ENCODE results near the gene DLGAP1. TPM values are rescaled to one million over a fixed set of nuclear protein-coding genes. Genes with fewer than 3 reads are reported as not detected.

The DLGAP1 gene
- total and polyA plus RNA-seq, 5 donors, result 0.11 to 0.31 (median 0.20) TPM; not detected in 1

DNA sequence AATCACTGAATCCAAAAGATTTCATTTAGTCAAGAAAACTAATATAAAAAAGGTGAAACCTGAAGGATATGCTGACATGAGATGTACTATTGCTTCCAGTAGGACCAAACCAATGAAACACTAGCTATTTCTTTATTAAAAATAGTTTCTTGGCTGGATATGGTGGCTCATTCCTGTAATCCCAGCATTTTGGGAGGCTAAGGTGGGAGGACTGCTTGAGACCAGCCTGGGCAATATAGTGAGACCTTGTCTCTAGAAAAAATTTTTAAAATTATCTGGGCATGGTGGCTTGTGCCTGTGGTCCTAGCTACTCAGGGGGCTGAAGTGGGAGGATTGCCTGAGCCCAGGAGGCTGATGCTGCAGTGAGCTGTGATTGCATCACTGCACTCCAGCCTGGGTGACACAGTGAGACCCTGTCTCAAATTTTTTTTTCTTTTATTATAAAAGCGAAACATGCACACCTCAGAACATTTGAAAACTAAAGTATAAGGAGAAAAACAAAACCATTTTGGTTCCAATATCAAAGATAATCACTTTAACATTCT is 738.9 kb downstream of the DLGAP1 start:
- intact Hi-C loops (cut with DNase I), result no loop called here
- H3K4me3 ChIP-seq (ENCODE audit: low read length), result no peak overlapping the region
- H3K27ac ChIP-seq (ENCODE audit: low read length), result no peak overlapping the region
- 92% methylated on average over 1 of the region's 1 CpG for WGBS
- H3K9me3 ChIP-seq (ENCODE audit: control insufficient read depth, low read length), result no peaks in the 10 kb centered on the region
- no peak for DNase-seq
- no peaks in the 10 kb centered on the region for H3K4me1 ChIP-seq (ENCODE audit: control insufficient read depth, insufficient read depth, low read length)
- H3K27me3 ChIP-seq (ENCODE audit: control insufficient read depth, insufficient read depth), result peaks cover 2% of the 10 kb centered on the region
- ATAC-seq, result no peak

DNA sequence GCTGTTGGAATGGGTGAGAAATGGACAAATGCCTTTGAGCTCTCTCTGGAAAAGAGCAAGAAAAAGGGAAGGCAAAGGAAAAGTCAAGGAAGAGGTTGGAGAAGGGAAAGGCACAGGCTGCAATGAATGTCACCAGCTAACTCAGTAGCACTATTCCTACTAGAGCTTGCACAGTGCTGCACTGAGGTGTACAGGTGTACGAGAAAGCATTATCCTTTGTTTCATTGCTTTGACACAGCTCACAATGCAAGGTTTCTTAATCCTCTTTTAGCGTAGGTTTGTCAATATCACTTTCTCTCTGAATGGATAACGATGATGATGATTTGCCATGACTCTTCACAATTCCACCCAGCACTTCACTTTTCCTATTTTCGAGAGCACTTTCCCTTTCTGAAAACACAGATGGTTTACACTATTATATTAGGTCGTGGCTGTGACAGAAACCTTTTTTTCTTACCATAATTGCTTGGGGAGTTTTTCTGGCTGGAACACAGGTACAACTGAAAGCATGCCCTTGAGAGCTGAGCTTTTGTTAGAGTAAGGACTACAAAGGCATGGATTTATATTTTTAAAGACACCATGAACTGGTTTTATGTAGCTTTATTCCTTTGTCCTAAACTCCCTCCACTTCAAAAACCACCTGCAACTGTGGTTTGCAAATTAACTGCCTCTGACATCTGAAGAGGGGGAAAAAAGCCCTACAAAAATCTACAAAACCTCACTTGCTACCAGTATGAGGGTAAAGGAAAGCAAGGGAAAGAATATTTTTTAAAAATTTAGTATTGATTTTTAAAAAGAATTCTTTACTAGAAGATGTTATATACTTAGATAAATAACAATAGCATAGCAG is 739.7 kb downstream of the DLGAP1 start:
- Histone ChIP-seq H3K27me3 (ENCODE audit: control insufficient read depth, insufficient read depth) (peaks cover 2% of the 10 kb centered on the region), H3K4me3 (ENCODE audit: low read length) (no peak overlapping the region), H3K27ac (ENCODE audit: low read length) (no peak overlapping the region), H3K4me1 (ENCODE audit: control insufficient read depth, insufficient read depth, low read length) (no peaks in the 10 kb centered on the region), H3K9me3 (ENCODE audit: control insufficient read depth, low read length) (no peaks in the 10 kb centered on the region)
- ATAC-seq (no peak), DNase-seq (no peak)
- intact Hi-C loops (cut with DNase I), result no loop called here
- WGBS, result 76% methylated on average over 5 of the region's 5 CpGs

GRCh38 chr18:3713708-3714107 is 741.4 kb downstream of the DLGAP1 start:
- no peaks in the 10 kb centered on the region for H3K9me3 ChIP-seq (ENCODE audit: control insufficient read depth, low read length)
- intact Hi-C loops (cut with DNase I), result no loop called here
- peaks cover 2% of the 10 kb centered on the region for H3K27me3 ChIP-seq (ENCODE audit: control insufficient read depth, insufficient read depth)
- H3K4me1 ChIP-seq (ENCODE audit: control insufficient read depth, insufficient read depth, low read length), result no peaks in the 10 kb centered on the region
- H3K27ac ChIP-seq (ENCODE audit: low read length), result no peak overlapping the region
- DNase-seq (no peak), ATAC-seq (no peak)
- no peak overlapping the region for H3K4me3 ChIP-seq (ENCODE audit: low read length)
- WGBS, result 58% methylated on average over 8 of the region's 8 CpGs

DNA sequence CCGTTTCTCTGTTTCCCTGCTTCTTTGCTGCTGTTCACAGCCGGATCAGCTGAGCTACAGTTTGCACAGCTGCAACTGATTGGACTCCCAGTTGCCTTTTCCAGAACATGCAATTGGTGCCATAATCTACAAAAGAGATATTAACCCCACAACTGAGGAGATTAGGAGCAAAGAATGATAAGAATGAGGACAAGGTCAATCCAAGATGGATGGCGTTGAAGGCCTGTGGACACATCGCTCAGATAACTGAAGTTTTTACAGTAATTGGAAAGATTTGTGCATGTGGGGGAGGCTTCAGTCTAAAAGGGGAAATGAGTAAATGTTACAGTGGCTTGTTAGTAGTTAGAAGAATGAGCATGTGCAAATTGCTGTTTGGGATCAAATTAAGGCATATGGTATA is 741.9 kb downstream of the DLGAP1 start:
- DNase-seq (no peak), ATAC-seq (no peak)
- Histone ChIP-seq H3K4me3 (ENCODE audit: low read length) (no peak overlapping the region), H3K27me3 (ENCODE audit: control insufficient read depth, insufficient read depth) (peaks cover 2% of the 10 kb centered on the region), H3K4me1 (ENCODE audit: control insufficient read depth, insufficient read depth, low read length) (no peaks in the 10 kb centered on the region), H3K9me3 (ENCODE audit: control insufficient read depth, low read length) (no peaks in the 10 kb centered on the region), H3K27ac (ENCODE audit: low read length) (no peak overlapping the region)
- intact Hi-C loops (cut with DNase I), result no loop called here
- 42% methylated on average over 4 of the region's 4 CpGs for WGBS

- intact Hi-C loops (cut with DNase I), result no loop called here
- Histone ChIP-seq H3K27ac (ENCODE audit: low read length) (no peak overlapping the region), H3K9me3 (ENCODE audit: control insufficient read depth, low read length) (no peaks in the 10 kb centered on the region), H3K4me3 (ENCODE audit: low read length) (no peak overlapping the region), H3K4me1 (ENCODE audit: control insufficient read depth, insufficient read depth, low read length) (no peaks in the 10 kb centered on the region), H3K27me3 (ENCODE audit: control insufficient read depth, insufficient read depth) (peaks cover 2% of the 10 kb centered on the region)
- DNase-seq (no peak), ATAC-seq (no peak)
- WGBS, result 73% methylated on average over 5 of the region's 5 CpGs
These were observed 742.6 kb downstream of the DLGAP1 start for GRCh38 chr18:3712491-3712890.

DNA sequence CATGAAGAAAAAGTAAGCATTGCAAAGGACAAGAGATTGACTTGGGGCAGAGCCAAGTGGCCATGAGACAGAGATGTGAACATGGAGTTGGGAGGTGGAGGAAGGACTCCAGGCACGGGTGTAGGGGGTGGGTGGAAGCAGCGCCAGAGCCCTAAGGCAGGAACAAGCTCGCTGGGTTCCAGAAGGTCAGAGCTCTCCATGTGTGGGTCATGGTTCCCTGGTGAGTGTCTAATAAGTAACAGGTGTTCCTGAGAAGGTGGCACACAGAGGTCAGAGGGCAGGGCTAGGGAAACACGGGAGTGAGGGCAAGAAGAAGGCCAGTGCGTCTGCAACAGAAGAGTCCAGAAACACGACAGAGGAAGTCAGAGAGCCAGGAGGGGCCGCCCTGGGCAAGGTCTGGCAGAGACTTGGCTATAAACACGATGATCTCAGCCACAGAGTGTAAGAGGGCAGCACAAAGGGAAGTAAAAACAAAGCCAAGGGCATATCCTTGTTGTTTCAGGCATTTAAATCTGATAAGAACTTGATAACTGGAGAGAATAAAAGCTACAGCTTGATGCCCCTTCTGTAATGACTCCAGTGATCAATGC is 744.3 kb downstream of the DLGAP1 start:
- Histone ChIP-seq H3K4me1 (ENCODE audit: control insufficient read depth, insufficient read depth, low read length) (no peaks in the 10 kb centered on the region), H3K27me3 (ENCODE audit: control insufficient read depth, insufficient read depth) (no peaks in the 10 kb centered on the region), H3K9me3 (ENCODE audit: control insufficient read depth, low read length) (no peaks in the 10 kb centered on the region), H3K27ac (ENCODE audit: low read length) (no peak overlapping the region), H3K4me3 (ENCODE audit: low read length) (no peak overlapping the region)
- intact Hi-C loops (cut with DNase I), result no loop called here
- DNase-seq, result peak; percentile 39 to 75 (median 73)
- ATAC-seq, result peak; percentile 90 to 91
- WGBS, result 31% methylated on average over 8 of the region's 8 CpGs

GRCh38 chr18:3709205-3709604 is 745.9 kb downstream of the DLGAP1 start:
- 74% methylated on average over 4 of the region's 4 CpGs for WGBS
- H3K27me3 ChIP-seq (ENCODE audit: control insufficient read depth, insufficient read depth), result no peaks in the 10 kb centered on the region
- ATAC-seq, result no peak
- no peak overlapping the region for H3K4me3 ChIP-seq (ENCODE audit: low read length)
- H3K27ac ChIP-seq (ENCODE audit: low read length), result no peak overlapping the region
- no peaks in the 10 kb centered on the region for H3K4me1 ChIP-seq (ENCODE audit: control insufficient read depth, insufficient read depth, low read length)
- no peaks in the 10 kb centered on the region for H3K9me3 ChIP-seq (ENCODE audit: control insufficient read depth, low read length)
- intact Hi-C loops (cut with DNase I), result loop anchor here in 1 of 4 donors (10.0 kb wide), 2 partner anchors 166 to 286 kb away; no protein-coding TSS in a partner anchor
- no peak for DNase-seq

DNA sequence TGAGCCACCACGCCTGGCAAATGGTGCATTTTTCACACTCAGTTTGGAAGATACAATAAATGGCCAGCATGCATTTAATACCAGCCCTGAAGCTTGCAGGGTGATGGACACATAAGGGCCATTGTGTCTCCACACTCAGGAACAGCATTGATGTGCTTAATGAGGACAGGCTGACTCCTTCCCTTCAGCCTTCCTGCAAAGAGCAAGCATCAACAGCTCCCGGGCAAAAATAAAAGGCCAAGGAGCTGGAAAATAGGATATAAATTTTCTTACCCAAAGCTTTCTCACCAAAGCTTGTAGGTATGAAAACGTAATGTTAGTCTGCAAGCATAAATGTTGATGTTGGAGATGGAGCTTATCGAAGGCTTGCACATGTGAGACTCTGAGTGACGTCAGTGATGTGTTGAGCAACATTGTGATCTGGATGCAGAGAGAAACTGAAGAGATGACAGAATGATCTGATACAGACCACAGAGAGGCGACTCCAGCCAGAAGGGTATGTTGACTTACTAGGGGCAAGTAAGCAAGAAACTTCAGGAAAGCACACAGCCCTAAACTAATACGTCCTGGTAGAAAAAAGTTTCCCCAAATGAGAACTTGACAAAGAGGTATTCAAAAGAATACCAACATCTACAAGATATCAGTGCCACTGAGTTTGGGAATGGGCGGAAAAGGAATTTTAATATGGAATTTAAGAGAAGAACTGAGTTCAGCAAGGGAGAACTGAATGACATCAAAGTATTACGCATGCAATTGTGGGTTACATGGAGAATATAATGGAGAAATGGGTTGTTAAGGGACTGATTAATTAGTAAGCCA is 748.6 kb downstream of the DLGAP1 start:
- no peaks in the 10 kb centered on the region for H3K9me3 ChIP-seq (ENCODE audit: control insufficient read depth, low read length)

GRCh38 chr18:3704556-3705344 is 750.4 kb downstream of the DLGAP1 start:
- DNase-seq (no peak), ATAC-seq (no peak)
- no peak overlapping the region for H3K27ac ChIP-seq (ENCODE audit: low read length)
- intact Hi-C loops (cut with DNase I), result loop anchor here in 1 of 4 donors (10.0 kb wide), 2 partner anchors 170 to 290 kb away; no protein-coding TSS in a partner anchor
- H3K4me1 ChIP-seq (ENCODE audit: control insufficient read depth, insufficient read depth, low read length), result no peaks in the 10 kb centered on the region
- WGBS, result 86% methylated on average over 3 of the region's 3 CpGs
- no peaks in the 10 kb centered on the region for H3K27me3 ChIP-seq (ENCODE audit: control insufficient read depth, insufficient read depth)
- no peaks in the 10 kb centered on the region for H3K9me3 ChIP-seq (ENCODE audit: control insufficient read depth, low read length)
- H3K4me3 ChIP-seq (ENCODE audit: low read length), result no peak overlapping the region

More for the DNA sequence above, 748.6 kb downstream of the DLGAP1 start:
- WGBS, result 70% methylated on average over 9 of the region's 9 CpGs
- Histone ChIP-seq H3K27ac (ENCODE audit: low read length) (no peak overlapping the region), H3K27me3 (ENCODE audit: control insufficient read depth, insufficient read depth) (no peaks in the 10 kb centered on the region), H3K4me1 (ENCODE audit: control insufficient read depth, insufficient read depth, low read length) (no peaks in the 10 kb centered on the region), H3K4me3 (ENCODE audit: low read length) (no peak overlapping the region)
- peak in 1 of 2 donors; percentile 18 for ATAC-seq
- intact Hi-C loops (cut with DNase I), result loop anchor here in 1 of 4 donors (10.0 kb wide), 2 partner anchors 168 to 288 kb away; no protein-coding TSS in a partner anchor
- no peak for DNase-seq

DNA sequence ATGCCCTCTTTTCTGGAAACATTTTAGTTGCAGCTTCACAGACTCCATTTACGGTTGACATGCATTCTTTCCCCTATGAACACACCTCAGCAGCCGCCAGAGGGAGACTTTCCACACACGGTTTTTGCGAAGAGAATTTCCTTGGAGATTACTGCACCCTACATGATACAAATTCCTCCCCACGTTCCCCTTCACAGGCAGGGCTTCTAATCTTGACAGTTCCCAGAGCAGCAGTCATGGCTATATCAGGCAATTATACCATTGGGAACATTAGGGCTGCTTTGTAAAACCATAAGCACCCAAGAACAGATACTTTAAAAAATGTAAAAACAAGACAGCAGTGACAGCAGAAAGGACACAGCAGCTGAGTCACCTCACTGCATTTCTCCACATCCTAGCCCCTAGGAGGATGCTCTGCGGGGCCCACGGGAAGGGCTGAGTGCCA is 751.4 kb downstream of the DLGAP1 start:
- ATAC-seq, result peak; percentile 80 to 83
- no peaks in the 10 kb centered on the region for H3K9me3 ChIP-seq (ENCODE audit: control insufficient read depth, low read length)
- intact Hi-C loops (cut with DNase I), result loop anchor here in 1 of 4 donors (10.0 kb wide), 2 partner anchors 171 to 291 kb away; no protein-coding TSS in a partner anchor
- H3K4me3 ChIP-seq (ENCODE audit: low read length), result no peak overlapping the region
- 14% methylated on average over 7 of the region's 7 CpGs for WGBS
- H3K27ac ChIP-seq (ENCODE audit: low read length), result no peak overlapping the region
- no peaks in the 10 kb centered on the region for H3K4me1 ChIP-seq (ENCODE audit: control insufficient read depth, insufficient read depth, low read length)
- peak; percentile 59 to 75 (median 75) for DNase-seq
- no peaks in the 10 kb centered on the region for H3K27me3 ChIP-seq (ENCODE audit: control insufficient read depth, insufficient read depth)
